WTC11 (cell line): ENCODE measurements around the gene SALL3.

Source experiments
- NR2C2 ChIP-seq: sonication (generic); formaldehyde crosslinking; IDR thresholded peaks from 2 replicates; pipeline ENCODE4 v1.8.0; 2022; ENCODE audit warnings: mild to moderate bottlenecking, missing genetic modification reagents
- SP1 ChIP-seq: sonication (generic); formaldehyde crosslinking; conservative IDR thresholded peaks from 2 replicates; pipeline ENCODE4 v1.8.1; 2022; ENCODE audit warnings: missing genetic modification reagents
- USF1 ChIP-seq: sonication (generic); formaldehyde crosslinking; IDR thresholded peaks from 2 replicates; pipeline ENCODE4 v1.8.0; 2022; ENCODE audit warnings: mild to moderate bottlenecking, missing genetic modification reagents
- TF ChIP-seq, protein P1 (sequence below): fragments of 200-600 bp; IDR thresholded peaks from 2 replicates; pipeline ENCODE4 v1.8.0; 2022; ENCODE audit warnings: antibody characterized with exemption
- TF ChIP-seq, protein P2 (sequence below): sonication (generic); formaldehyde crosslinking; IDR thresholded peaks from 2 replicates; pipeline ENCODE4 v1.8.1; 2023; ENCODE audit warnings: mild to moderate bottlenecking, missing genetic modification reagents, moderate library complexity
- TF ChIP-seq, protein P3 (sequence below): sonication (generic); formaldehyde crosslinking; IDR thresholded peaks from 2 replicates; pipeline ENCODE4 v1.8.0; 2022; ENCODE audit warnings: mild to moderate bottlenecking, missing genetic modification reagents

DNA sequence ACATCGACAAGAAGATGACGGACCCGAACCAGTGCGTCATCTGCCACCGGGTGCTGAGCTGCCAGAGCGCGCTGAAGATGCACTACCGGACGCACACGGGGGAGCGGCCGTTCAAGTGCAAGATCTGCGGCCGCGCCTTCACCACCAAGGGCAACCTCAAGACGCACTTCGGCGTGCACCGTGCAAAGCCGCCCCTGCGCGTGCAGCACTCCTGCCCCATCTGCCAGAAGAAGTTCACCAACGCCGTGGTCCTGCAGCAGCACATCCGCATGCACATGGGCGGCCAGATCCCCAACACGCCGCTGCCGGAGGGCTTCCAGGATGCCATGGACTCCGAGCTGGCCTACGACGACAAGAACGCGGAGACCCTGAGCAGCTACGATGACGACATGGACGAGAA lies 14.4 kb downstream of the SALL3 start:
- no peak for TF ChIP-seq USF1
- TF ChIP-seq, protein P1, sequence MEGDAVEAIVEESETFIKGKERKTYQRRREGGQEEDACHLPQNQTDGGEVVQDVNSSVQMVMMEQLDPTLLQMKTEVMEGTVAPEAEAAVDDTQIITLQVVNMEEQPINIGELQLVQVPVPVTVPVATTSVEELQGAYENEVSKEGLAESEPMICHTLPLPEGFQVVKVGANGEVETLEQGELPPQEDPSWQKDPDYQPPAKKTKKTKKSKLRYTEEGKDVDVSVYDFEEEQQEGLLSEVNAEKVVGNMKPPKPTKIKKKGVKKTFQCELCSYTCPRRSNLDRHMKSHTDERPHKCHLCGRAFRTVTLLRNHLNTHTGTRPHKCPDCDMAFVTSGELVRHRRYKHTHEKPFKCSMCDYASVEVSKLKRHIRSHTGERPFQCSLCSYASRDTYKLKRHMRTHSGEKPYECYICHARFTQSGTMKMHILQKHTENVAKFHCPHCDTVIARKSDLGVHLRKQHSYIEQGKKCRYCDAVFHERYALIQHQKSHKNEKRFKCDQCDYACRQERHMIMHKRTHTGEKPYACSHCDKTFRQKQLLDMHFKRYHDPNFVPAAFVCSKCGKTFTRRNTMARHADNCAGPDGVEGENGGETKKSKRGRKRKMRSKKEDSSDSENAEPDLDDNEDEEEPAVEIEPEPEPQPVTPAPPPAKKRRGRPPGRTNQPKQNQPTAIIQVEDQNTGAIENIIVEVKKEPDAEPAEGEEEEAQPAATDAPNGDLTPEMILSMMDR, result no peak
- TF ChIP-seq NR2C2, result no peak
- TF ChIP-seq, protein P2, sequence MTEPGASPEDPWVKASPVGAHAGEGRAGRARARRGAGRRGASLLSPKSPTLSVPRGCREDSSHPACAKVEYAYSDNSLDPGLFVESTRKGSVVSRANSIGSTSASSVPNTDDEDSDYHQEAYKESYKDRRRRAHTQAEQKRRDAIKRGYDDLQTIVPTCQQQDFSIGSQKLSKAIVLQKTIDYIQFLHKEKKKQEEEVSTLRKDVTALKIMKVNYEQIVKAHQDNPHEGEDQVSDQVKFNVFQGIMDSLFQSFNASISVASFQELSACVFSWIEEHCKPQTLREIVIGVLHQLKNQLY (CRISPR knock-in tag), result no peak
- TF ChIP-seq, protein P3, sequence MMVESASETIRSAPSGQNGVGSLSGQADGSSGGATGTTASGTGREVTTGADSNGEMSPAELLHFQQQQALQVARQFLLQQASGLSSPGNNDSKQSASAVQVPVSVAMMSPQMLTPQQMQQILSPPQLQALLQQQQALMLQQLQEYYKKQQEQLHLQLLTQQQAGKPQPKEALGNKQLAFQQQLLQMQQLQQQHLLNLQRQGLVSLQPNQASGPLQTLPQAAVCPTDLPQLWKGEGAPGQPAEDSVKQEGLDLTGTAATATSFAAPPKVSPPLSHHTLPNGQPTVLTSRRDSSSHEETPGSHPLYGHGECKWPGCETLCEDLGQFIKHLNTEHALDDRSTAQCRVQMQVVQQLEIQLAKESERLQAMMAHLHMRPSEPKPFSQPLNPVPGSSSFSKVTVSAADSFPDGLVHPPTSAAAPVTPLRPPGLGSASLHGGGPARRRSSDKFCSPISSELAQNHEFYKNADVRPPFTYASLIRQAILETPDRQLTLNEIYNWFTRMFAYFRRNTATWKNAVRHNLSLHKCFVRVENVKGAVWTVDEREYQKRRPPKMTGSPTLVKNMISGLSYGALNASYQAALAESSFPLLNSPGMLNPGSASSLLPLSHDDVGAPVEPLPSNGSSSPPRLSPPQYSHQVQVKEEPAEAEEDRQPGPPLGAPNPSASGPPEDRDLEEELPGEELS (CRISPR knock-in tag), result no peak
- TF ChIP-seq SP1 (CRISPR knock-in tag), result no peak
